Measurements from ENCODE around the gene CREB5.
A peak's percentile ranks its signal among the peaks of the same experiment; 100 is the strongest.

Gene CREB5

DNA sequence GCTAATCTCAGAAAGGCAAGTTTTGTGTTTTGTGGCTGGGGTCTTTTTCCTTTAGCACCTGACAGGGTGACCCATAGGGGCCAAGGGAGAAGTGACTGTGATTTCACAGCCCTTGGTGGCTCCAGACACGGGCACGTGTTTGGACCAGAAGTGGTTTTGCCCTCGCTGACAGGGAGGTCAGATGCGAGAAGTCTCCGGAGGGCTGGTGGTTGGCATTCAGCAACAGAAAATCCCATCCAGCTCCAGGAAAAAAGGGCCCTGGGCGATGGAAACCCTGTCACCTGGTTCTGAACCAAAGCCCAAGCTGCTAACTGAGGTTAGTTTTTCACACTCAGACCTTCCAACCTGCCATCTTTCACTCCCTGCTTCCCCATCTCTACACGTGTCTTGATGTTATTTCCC lies 272.9 kb downstream of the CREB5 start:
- H3K9ac ChIP-seq, result no peak overlapping the region

DNA sequence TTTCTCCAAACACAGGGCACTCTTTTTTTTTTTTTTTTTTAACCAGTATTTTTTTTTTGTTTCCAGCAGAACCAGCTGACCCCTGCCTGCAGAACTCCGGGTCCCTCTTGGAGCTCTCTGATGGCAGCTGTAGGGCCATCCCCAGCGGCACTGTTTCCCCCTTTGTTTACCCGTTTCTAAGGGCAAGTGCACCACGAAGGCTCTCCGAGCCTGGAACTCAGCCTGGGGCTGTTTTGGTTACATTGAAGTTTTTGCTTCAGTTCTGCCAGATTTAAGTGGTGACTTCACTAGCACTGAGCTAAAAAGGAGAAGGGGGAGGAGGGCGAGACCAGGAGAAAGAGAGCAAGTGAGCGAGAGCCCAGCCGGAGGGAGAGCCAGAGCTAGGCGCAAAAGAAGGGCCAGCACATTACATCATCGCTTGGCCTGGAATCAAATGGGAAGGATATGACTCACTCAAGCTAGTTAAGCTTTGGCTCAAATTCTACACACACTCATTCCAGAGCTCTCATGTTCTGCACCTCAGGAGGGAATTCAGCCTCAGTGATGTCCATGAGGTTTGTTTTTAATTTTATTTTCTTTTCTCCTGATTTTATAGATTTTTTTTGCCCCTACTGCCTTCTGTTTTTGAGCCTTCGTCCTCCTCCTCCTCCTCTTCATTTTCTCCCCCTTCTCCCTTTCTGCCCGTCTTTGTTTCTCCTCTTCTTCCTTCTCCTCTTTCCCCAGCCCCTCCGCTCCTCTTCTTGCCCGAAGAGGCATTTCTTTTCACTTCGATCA lies 273.5 kb downstream of the CREB5 start:
- H3K4me2 ChIP-seq (ENCODE audit: low read length), result peak overlapping the region; percentile 59
- H3K36me3 ChIP-seq (ENCODE audit: control insufficient read depth, insufficient read depth, low read length), result no peaks in the 10 kb centered on the region
- H3K9me3 ChIP-seq (ENCODE audit: control insufficient read depth, low read length), result no peaks in the 10 kb centered on the region
- no peaks in the 10 kb centered on the region for H3K79me2 ChIP-seq
- H3K9ac ChIP-seq, result no peak overlapping the region
- H3K4me1 ChIP-seq, result no peaks in the 10 kb centered on the region
- peak overlapping the region; percentile 17 for H3K4me3 ChIP-seq (ENCODE audit: low read depth, low read length)
- TF ChIP-seq CTCF (IDR thresholded peaks at IDR 0.05), result no peak
- no peaks in the 10 kb centered on the region for H3K27me3 ChIP-seq (ENCODE audit: control insufficient read depth, insufficient read depth, low read length)
- no peak overlapping the region for H2AFZ ChIP-seq
- peak overlapping the region; percentile 43 for H3K27ac ChIP-seq

More for the DNA sequence above, 272.9 kb downstream of the CREB5 start:
- H3K27me3 ChIP-seq (ENCODE audit: control insufficient read depth, insufficient read depth, low read length), result no peaks in the 10 kb centered on the region
- H3K27ac ChIP-seq, result no peak overlapping the region
- no peak overlapping the region for H2AFZ ChIP-seq
- peak overlapping the region; percentile 59 for H3K4me2 ChIP-seq (ENCODE audit: low read length)
- H3K4me3 ChIP-seq (ENCODE audit: low read depth, low read length), result no peak overlapping the region
- no peaks in the 10 kb centered on the region for H3K79me2 ChIP-seq
- H3K36me3 ChIP-seq (ENCODE audit: control insufficient read depth, insufficient read depth, low read length), result no peaks in the 10 kb centered on the region
- H3K4me1 ChIP-seq, result no peaks in the 10 kb centered on the region
- TF ChIP-seq CTCF (IDR thresholded peaks at IDR 0.05), result no peak
- H3K9me3 ChIP-seq (ENCODE audit: control insufficient read depth, low read length), result no peaks in the 10 kb centered on the region

DNA sequence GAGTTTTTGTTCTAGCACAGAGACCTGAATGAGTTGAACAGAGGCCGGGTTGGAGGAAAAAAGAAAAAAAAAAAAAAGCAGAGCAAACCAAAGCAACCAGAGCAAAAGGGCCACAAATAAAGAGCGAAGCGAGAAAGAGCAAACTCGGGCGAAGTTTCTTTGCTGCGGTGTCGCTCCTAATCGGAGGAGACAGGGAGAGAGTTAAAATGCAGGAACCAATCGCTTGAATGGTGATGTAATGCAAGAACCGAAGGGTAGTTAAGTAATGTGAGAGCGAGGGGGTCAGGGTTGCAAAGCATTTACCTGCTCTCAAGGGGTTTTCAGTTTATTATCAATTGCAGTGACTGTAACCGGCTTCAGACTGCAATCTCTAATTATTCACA lies 274.1 kb downstream of the CREB5 start:
- Histone ChIP-seq H3K79me2 (no peaks in the 10 kb centered on the region), H3K9me3 (ENCODE audit: control insufficient read depth, low read length) (no peaks in the 10 kb centered on the region), H3K27ac (no peak overlapping the region), H3K4me3 (ENCODE audit: low read depth, low read length) (peak overlapping the region; percentile 17), H3K4me1 (no peaks in the 10 kb centered on the region), H3K36me3 (ENCODE audit: control insufficient read depth, insufficient read depth, low read length) (no peaks in the 10 kb centered on the region), H2AFZ (no peak overlapping the region), H3K9ac (no peak overlapping the region), H3K4me2 (ENCODE audit: low read length) (no peak overlapping the region), H3K27me3 (ENCODE audit: control insufficient read depth, insufficient read depth, low read length) (no peaks in the 10 kb centered on the region)
- TF ChIP-seq CTCF (IDR thresholded peaks at IDR 0.05), result no peak

- no peaks in the 10 kb centered on the region for H3K9me3 ChIP-seq (ENCODE audit: control insufficient read depth, low read length)
- no peak for TF ChIP-seq CTCF (IDR thresholded peaks at IDR 0.05)
- no peaks in the 10 kb centered on the region for H3K27me3 ChIP-seq (ENCODE audit: control insufficient read depth, insufficient read depth, low read length)
- H3K4me3 ChIP-seq (ENCODE audit: low read depth, low read length), result peak overlapping the region; percentile 16
- H3K36me3 ChIP-seq (ENCODE audit: control insufficient read depth, insufficient read depth, low read length), result no peaks in the 10 kb centered on the region
- H3K27ac ChIP-seq, result no peak overlapping the region
- no peak overlapping the region for H3K4me2 ChIP-seq (ENCODE audit: low read length)
- no peaks in the 10 kb centered on the region for H3K4me1 ChIP-seq
- H3K9ac ChIP-seq, result no peak overlapping the region
- H3K79me2 ChIP-seq, result no peaks in the 10 kb centered on the region
- no peak overlapping the region for H2AFZ ChIP-seq
Measured at GRCh38 chr7:28687537-28687936, 275.2 kb downstream of the CREB5 start.

- H3K4me1 ChIP-seq, result no peaks in the 10 kb centered on the region
- no peaks in the 10 kb centered on the region for H3K9me3 ChIP-seq (ENCODE audit: control insufficient read depth, low read length)
- H3K4me2 ChIP-seq (ENCODE audit: low read length), result no peak overlapping the region
- H3K36me3 ChIP-seq (ENCODE audit: control insufficient read depth, insufficient read depth, low read length), result no peaks in the 10 kb centered on the region
- H3K27me3 ChIP-seq (ENCODE audit: control insufficient read depth, insufficient read depth, low read length), result no peaks in the 10 kb centered on the region
- no peak overlapping the region for H3K4me3 ChIP-seq (ENCODE audit: low read depth, low read length)
- H2AFZ ChIP-seq, result no peak overlapping the region
- no peak overlapping the region for H3K27ac ChIP-seq
- no peaks in the 10 kb centered on the region for H3K79me2 ChIP-seq
- no peak for TF ChIP-seq CTCF (IDR thresholded peaks at IDR 0.05)
- no peak overlapping the region for H3K9ac ChIP-seq
Measured at GRCh38 chr7:28688174-28688573, 275.9 kb downstream of the CREB5 start.
